Uterus (tissue), 4 donors: ENCODE results near the gene RAI1. TPM values are rescaled to one million over a fixed set of nuclear protein-coding genes. Genes with fewer than 3 reads are reported as not detected.
"Not testable (repeated sequence)": the region's sequence is repeated elsewhere in the genome, so short reads cannot be mapped to it uniquely, and the experiment has no call there.

Experiments
- DNase-seq, 2 donors: peaks; one replicate each; pipeline ENCODE4 v3.0.0-alpha.2; 2019 to 2020
- H3K27ac ChIP-seq, 2 donors: fragments of 200-600 bp; sonication (generic); 1 replicate in 1 of 2; 2 replicates in 1 of 2; pipeline ENCODE4 v1.5.1; 2016 to 2018
- H3K27me3 ChIP-seq, 2 donors: fragments of 200-600 bp; sonication (generic); one replicate each; pipeline ENCODE4 v1.5.1; 2018 to 2019; ENCODE audit warnings: control low read depth in 1 of 2
- H3K36me3 ChIP-seq, 2 donors: fragments of 200-600 bp; sonication (generic); one replicate each; pipeline ENCODE4 v1.5.1; 2019; ENCODE audit warnings: control low read depth in 1 of 2
- H3K4me1 ChIP-seq, 2 donors: fragments of 200-600 bp; sonication (generic); one replicate each; pipeline ENCODE4 v1.5.1; 2018 to 2019; ENCODE audit warnings: control low read depth in 1 of 2
- H3K4me3 ChIP-seq, 2 donors: fragments of 200-600 bp; sonication (generic); 1 replicate in 1 of 2; 2 replicates in 1 of 2; pipeline ENCODE4 v1.5.1; 2018 to 2019; ENCODE audit warnings: mild to moderate bottlenecking in 1 of 2
- H3K9me3 ChIP-seq, 2 donors: fragments of 200-600 bp; sonication (generic); one replicate each; pipeline ENCODE4 v1.5.1; 2019; ENCODE audit warnings: control low read depth in 1 of 2
- POLR2A ChIP-seq, 2 donors: fragments of 450-650 bp; IDR thresholded peaks; one replicate each; pipeline ENCODE4 v1.6.1; 2016; ENCODE audit warnings: antibody characterized with exemption in 2 of 2, mild to moderate bottlenecking in 1 of 2, moderate library complexity in 1 of 2
- intact Hi-C: fragments of 100-400 bp; cut with DNase I; formaldehyde crosslinking; loops from one replicate; pipeline ENCODE4 v1.15.1; 2023; ENCODE audit warnings: low total_unique reads
- total RNA-seq, 4 donors: library from RNA; depleted of rRNA in 3 of 4; stranded (reverse); fragments of >200 nt in 3 of 4; gene quantifications; one replicate each; pipeline versions ENCODE4 v1.1.0 to v1.2.4, GENCODE V29; 2014 to 2023
- TF ChIP-seq, protein P1 (sequence below), 4 experiments: fragments of 200-600 bp in 2 of 4; fragments of 450-650 bp in 2 of 4; sonication (generic) in 2 of 4; IDR thresholded peaks; one replicate each; pipeline ENCODE4 v1.5.1; 2016 to 2019; ENCODE audit warnings: antibody characterized with exemption in 4 of 4, mild to moderate bottlenecking in 2 of 4, moderate library complexity in 1 of 4
- donor health status: DM: yes; HTN: yes; CAD: no.

RAI1 gene
- total RNA-seq, 4 donors from 2014 or later, result 10.0 to 66.1 (median 15.3) TPM

- H3K4me1 ChIP-seq, result no peaks in the 10 kb centered on the region
- intact Hi-C loops, result no loop called here
- no peak for TF ChIP-seq POLR2A (IDR thresholded peaks at IDR 0.05)
- TF ChIP-seq, protein P1, sequence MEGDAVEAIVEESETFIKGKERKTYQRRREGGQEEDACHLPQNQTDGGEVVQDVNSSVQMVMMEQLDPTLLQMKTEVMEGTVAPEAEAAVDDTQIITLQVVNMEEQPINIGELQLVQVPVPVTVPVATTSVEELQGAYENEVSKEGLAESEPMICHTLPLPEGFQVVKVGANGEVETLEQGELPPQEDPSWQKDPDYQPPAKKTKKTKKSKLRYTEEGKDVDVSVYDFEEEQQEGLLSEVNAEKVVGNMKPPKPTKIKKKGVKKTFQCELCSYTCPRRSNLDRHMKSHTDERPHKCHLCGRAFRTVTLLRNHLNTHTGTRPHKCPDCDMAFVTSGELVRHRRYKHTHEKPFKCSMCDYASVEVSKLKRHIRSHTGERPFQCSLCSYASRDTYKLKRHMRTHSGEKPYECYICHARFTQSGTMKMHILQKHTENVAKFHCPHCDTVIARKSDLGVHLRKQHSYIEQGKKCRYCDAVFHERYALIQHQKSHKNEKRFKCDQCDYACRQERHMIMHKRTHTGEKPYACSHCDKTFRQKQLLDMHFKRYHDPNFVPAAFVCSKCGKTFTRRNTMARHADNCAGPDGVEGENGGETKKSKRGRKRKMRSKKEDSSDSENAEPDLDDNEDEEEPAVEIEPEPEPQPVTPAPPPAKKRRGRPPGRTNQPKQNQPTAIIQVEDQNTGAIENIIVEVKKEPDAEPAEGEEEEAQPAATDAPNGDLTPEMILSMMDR (IDR thresholded peaks at IDR 0.05), result no peak
- H3K27ac ChIP-seq, result no peak overlapping the region
- no peaks in the 10 kb centered on the region for H3K36me3 ChIP-seq
- H3K9me3 ChIP-seq, result no peaks in the 10 kb centered on the region
- H3K4me3 ChIP-seq, result no peak overlapping the region
- no peaks in the 10 kb centered on the region for H3K27me3 ChIP-seq
- no peak for DNase-seq
Measured at GRCh38 chr17:17636272-17636885, 44.9 kb upstream of the RAI1 start.

DNA sequence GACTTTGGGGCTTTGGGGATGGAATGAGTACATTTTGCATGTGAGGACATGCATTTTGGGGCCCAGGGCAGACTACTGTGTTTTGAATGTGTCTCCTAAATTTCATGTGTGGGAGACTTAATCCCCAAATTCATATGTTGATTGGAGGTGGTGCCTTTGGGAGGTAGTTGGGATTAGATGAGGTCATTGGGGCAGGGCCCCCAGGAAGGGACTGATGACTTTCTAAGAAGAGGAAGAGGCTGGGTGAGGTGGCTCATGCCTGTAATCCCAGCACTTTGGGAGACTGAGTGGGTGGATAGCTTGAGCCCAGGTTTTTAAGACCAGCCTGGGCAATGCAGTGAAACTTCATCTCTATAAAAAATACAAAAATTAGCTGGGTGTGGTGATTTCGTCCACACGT, 42.8 kb upstream of the RAI1 start:
- TF ChIP-seq, protein P1 (IDR thresholded peaks at IDR 0.05), result no peak
- TF ChIP-seq POLR2A (IDR thresholded peaks at IDR 0.05), result no peak
- intact Hi-C loops, result no loop called here

GRCh38 chr17:17639661-17640270, 41.5 kb upstream of the RAI1 start:
- H3K36me3 ChIP-seq, H3K9me3 ChIP-seq, H3K4me1 ChIP-seq, H3K4me3 ChIP-seq, intact Hi-C loops, H3K27ac ChIP-seq, H3K27me3 ChIP-seq, DNase-seq: not testable (repeated sequence)

More for the DNA sequence above, 42.8 kb upstream of the RAI1 start:
- no peak overlapping the region for H3K27ac ChIP-seq
- no peaks in the 10 kb centered on the region for H3K36me3 ChIP-seq
- H3K9me3 ChIP-seq, result no peaks in the 10 kb centered on the region
- no peak for DNase-seq
- H3K27me3 ChIP-seq, result no peaks in the 10 kb centered on the region
- no peak overlapping the region for H3K4me3 ChIP-seq
- H3K4me1 ChIP-seq, result no peaks in the 10 kb centered on the region

DNA sequence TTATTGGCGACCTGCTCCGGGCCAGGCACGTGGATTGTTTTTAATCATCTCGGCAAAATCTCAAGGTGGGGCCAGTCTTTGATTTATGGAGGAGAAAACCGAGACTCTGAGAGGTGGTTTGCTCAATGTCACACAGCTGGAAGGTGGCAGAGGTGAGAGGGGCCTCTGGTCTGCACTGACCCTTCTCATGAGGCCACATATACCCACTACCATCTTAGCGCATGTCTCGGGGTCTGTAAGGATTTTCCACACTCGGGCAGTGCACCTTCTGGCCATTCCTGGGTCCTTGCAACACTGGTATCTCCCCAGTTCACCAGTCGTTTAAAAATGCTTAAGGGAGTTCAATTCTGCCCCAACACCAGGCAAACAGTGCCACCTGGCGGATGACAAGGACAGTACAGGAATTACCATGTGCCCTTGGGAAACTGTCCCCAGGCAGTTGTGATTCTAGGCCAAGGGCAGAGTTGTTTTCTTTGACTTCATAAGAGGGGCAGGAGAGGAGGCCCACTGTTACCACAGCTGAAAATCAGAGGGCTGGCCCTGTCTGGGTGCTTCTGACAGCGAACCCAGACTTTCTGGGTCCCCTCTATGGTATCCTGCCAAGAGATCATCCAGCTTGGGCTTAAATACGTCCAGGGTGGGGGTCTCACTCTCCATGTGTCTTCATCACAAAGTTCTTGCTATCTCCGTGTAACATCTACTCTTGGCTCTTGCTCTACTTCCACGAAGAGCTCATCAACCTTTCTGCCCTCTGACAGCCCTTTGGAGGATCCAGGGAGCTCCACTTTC, 39.4 kb upstream of the RAI1 start:
- Histone ChIP-seq H3K4me1 (no peaks in the 10 kb centered on the region), H3K36me3 (no peaks in the 10 kb centered on the region), H3K27ac (no peak overlapping the region), H3K4me3 (no peak overlapping the region), H3K9me3 (no peaks in the 10 kb centered on the region), H3K27me3 (no peaks in the 10 kb centered on the region)
- TF ChIP-seq, protein P1 (IDR thresholded peaks at IDR 0.05), result peak; percentile 86 to 95 (median 91)
- TF ChIP-seq POLR2A (IDR thresholded peaks at IDR 0.05), result no peak
- intact Hi-C loops, result loop anchor here (2.0 kb wide), 1 partner anchor 287 kb away; no protein-coding TSS in a partner anchor
- peak; percentile 76 to 77 for DNase-seq

DNA sequence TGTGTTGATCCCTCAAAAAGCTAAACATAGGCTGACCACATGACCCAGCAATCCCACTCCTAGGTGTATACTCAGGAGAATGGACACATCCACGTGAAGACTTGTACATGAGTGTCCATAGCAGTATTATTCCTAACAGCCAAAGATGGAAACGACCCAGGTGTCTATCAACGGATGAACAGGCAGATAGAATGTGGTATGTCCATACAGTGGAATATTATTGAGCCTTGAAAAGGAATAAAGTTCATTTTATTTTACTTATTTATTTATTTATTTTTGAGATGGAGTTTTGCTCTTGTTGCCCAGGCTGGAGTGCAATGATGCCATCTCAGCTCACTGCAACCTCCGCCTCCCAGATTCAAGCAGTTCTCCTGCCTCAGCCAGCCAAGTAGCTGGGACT, 36.1 kb upstream of the RAI1 start:
- H3K36me3 ChIP-seq, H3K4me3 ChIP-seq, H3K4me1 ChIP-seq, H3K9me3 ChIP-seq, DNase-seq, H3K27ac ChIP-seq, H3K27me3 ChIP-seq, intact Hi-C loops: not testable (repeated sequence)

DNA sequence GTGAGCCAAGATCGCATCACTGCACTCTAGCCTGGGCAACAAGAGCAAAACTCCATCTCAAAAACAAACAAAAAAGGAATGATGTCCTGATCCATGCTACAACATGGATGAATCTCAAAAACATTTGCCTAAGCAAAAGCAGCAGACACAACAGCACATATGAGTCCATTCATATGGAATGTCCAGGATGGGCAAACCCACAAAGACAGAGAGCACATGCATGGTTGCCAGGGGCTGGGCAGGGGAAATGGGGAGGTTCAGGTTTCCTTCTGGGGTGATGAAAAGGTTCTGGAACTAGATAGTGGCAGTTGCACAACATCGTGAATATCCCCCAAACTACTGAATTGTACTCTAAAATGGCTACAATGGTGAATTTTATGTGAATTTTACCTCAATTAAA, 35.3 kb upstream of the RAI1 start:
- no peaks in the 10 kb centered on the region for H3K27me3 ChIP-seq
- no peaks in the 10 kb centered on the region for H3K36me3 ChIP-seq
- no peak overlapping the region for H3K4me3 ChIP-seq
- H3K9me3 ChIP-seq, result no peaks in the 10 kb centered on the region
- no peak for DNase-seq
- H3K4me1 ChIP-seq, result no peaks in the 10 kb centered on the region
- intact Hi-C loops, result no loop called here
- H3K27ac ChIP-seq, result no peak overlapping the region
- TF ChIP-seq, protein P1 (IDR thresholded peaks at IDR 0.05), result no peak
- TF ChIP-seq POLR2A (IDR thresholded peaks at IDR 0.05), result no peak
